HL-60 (cell line): Measurements from ENCODE around the gene CARMIL1.

Source experiments
- DNase-seq, 2 experiments: peaks; one replicate each; pipeline ENCODE4 v3.0.0-alpha.2; 2010 to 2020; ENCODE audit warnings: low read depth in 1 of 2, low spot score in 1 of 2
- H3K27ac ChIP-seq: fragments of 250-450 bp; sonication (Bioruptor Pico); replicated peaks from 2 replicates; pipeline ENCODE4 v1.5.1; 2020; ENCODE audit warnings: mild to moderate bottlenecking, moderate library complexity
- H3K27me3 ChIP-seq: fragments of 250-450 bp; sonication (Bioruptor Pico); 2 replicates; pipeline ENCODE4 v1.5.1; 2021; ENCODE audit warnings: mild to moderate bottlenecking, moderate library complexity; ENCODE audit not compliant: insufficient read depth, poor library complexity, severe bottlenecking
- H3K4me3 ChIP-seq: replicated peaks from 2 replicates; pipeline ENCODE4 v1.5.1; 2011; ENCODE audit warnings: mild to moderate bottlenecking, control low read depth, low read length; ENCODE audit not compliant: insufficient read depth
- GABPA ChIP-seq: IDR thresholded peaks from 2 replicates; pipeline ENCODE4 v1.6.1; 2012; ENCODE audit warnings: low read depth
- POLR2AphosphoS5 ChIP-seq: IDR thresholded peaks from 2 replicates; pipeline ENCODE4 v1.6.1; 2012; ENCODE audit warnings: low read depth
- SPI1 ChIP-seq: IDR thresholded peaks from 2 replicates; pipeline ENCODE4 v1.6.1; 2012; ENCODE audit warnings: low read depth, mild to moderate bottlenecking, borderline replicate concordance
- TF ChIP-seq, protein P1 (sequence below): IDR thresholded peaks from one replicate; pipeline ENCODE4 v1.5.1; 2011; ENCODE audit warnings: low read length, control low read depth, inconsistent platforms; ENCODE audit not compliant: insufficient read depth
- TF ChIP-seq, protein P2 (sequence below): IDR thresholded peaks from 2 replicates; pipeline ENCODE4 v1.6.1; 2012; ENCODE audit warnings: low read depth; ENCODE audit not compliant: insufficient replicate concordance

CARMIL1 gene

GRCh38 chr6:25599516-25600085 lies 320.4 kb downstream of the CARMIL1 start:
- no peaks in the 10 kb centered on the region for H3K27me3 ChIP-seq
- no peak overlapping the region for H3K27ac ChIP-seq
- DNase-seq, result no peak
- no peak overlapping the region for H3K4me3 ChIP-seq
- no peak for TF ChIP-seq POLR2AphosphoS5
- TF ChIP-seq, protein P1, sequence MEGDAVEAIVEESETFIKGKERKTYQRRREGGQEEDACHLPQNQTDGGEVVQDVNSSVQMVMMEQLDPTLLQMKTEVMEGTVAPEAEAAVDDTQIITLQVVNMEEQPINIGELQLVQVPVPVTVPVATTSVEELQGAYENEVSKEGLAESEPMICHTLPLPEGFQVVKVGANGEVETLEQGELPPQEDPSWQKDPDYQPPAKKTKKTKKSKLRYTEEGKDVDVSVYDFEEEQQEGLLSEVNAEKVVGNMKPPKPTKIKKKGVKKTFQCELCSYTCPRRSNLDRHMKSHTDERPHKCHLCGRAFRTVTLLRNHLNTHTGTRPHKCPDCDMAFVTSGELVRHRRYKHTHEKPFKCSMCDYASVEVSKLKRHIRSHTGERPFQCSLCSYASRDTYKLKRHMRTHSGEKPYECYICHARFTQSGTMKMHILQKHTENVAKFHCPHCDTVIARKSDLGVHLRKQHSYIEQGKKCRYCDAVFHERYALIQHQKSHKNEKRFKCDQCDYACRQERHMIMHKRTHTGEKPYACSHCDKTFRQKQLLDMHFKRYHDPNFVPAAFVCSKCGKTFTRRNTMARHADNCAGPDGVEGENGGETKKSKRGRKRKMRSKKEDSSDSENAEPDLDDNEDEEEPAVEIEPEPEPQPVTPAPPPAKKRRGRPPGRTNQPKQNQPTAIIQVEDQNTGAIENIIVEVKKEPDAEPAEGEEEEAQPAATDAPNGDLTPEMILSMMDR, result no peak
- TF ChIP-seq GABPA, result no peak
- TF ChIP-seq, protein P2, sequence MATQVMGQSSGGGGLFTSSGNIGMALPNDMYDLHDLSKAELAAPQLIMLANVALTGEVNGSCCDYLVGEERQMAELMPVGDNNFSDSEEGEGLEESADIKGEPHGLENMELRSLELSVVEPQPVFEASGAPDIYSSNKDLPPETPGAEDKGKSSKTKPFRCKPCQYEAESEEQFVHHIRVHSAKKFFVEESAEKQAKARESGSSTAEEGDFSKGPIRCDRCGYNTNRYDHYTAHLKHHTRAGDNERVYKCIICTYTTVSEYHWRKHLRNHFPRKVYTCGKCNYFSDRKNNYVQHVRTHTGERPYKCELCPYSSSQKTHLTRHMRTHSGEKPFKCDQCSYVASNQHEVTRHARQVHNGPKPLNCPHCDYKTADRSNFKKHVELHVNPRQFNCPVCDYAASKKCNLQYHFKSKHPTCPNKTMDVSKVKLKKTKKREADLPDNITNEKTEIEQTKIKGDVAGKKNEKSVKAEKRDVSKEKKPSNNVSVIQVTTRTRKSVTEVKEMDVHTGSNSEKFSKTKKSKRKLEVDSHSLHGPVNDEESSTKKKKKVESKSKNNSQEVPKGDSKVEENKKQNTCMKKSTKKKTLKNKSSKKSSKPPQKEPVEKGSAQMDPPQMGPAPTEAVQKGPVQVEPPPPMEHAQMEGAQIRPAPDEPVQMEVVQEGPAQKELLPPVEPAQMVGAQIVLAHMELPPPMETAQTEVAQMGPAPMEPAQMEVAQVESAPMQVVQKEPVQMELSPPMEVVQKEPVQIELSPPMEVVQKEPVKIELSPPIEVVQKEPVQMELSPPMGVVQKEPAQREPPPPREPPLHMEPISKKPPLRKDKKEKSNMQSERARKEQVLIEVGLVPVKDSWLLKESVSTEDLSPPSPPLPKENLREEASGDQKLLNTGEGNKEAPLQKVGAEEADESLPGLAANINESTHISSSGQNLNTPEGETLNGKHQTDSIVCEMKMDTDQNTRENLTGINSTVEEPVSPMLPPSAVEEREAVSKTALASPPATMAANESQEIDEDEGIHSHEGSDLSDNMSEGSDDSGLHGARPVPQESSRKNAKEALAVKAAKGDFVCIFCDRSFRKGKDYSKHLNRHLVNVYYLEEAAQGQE, result no peak
- no peak for TF ChIP-seq SPI1

GRCh38 chr6:25601800-25602673 lies 322.9 kb downstream of the CARMIL1 start:
- Histone ChIP-seq H3K27ac (no peak overlapping the region), H3K4me3 (no peak overlapping the region), H3K27me3 (no peaks in the 10 kb centered on the region)
- TF ChIP-seq SPI1 (no peak), GABPA (no peak), POLR2AphosphoS5 (no peak)
- TF ChIP-seq, protein P2, result no peak
- TF ChIP-seq, protein P1, result peak; percentile 11
- DNase-seq, result no peak

GRCh38 chr6:25602674-25602982 lies 323.5 kb downstream of the CARMIL1 start:
- DNase-seq, result no peak
- no peak overlapping the region for H3K4me3 ChIP-seq
- no peaks in the 10 kb centered on the region for H3K27me3 ChIP-seq
- TF ChIP-seq, protein P1, result no peak
- no peak for TF ChIP-seq GABPA
- no peak for TF ChIP-seq POLR2AphosphoS5
- no peak for TF ChIP-seq SPI1
- TF ChIP-seq, protein P2, result no peak
- no peak overlapping the region for H3K27ac ChIP-seq
